Stomach (tissue), 4 donors: ENCODE data around the gene MRPL42.

Experiments used
- CTCF ChIP-seq, 7 experiments: fragments of 450-650 bp in 4 of 7; fragments of 200-600 bp in 3 of 7; sonication (generic) in 3 of 7; IDR thresholded peaks; one replicate each; pipeline ENCODE4 v1.5.1; 2016 to 2019; ENCODE audit warnings: antibody characterized with exemption in 7 of 7, control low read depth in 2 of 7, mild to moderate bottlenecking in 1 of 7
- POLR2AphosphoS5 ChIP-seq, 3 donors: sonication (generic); formaldehyde crosslinking; IDR thresholded peaks; one replicate each; pipeline ENCODE4 v1.6.1; 2016; ENCODE audit warnings: antibody characterized with exemption in 3 of 3

DNA sequence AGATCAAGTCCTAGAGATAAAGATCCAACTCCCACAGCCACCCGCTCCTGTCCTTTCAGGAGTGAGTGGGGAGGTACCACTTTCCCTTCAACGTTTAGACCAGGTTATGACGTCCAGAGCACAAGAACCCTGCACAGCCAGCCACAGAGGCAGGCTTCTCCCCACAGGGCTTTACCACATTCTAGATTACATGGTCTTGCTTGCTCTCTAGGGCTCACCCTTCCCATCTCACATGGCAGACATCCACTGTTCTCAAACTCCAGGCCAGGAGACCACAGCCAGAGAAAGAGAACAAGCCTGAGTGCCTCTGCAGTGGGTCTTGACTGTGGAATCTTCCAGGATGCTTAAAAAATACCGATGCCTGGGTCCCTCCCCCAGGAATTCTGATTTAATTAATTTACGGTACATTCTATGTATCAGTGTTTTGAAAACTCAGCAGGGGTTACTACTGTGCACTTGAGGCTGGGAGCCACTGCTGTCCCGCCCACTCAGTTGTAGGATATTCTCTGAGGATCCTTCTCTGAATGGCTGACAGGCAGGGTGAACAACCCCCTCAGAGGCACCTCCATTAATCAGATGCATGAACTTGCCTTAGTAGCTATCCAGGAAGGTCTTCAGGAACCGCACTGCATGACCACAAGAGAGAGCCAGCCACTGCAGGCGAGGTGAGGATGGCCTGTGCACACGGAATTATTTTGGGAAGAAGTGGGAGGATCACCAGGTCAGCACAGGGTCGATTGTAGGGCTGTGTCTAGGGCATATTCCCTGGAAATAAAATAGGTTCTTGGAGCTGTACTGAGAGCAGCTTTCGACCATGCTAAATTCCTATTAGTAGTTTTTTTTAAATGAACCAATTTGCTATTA lies 83.7 kb downstream of the MRPL42 start:
- TF ChIP-seq CTCF (IDR thresholded peaks at IDR 0.05) (no peak), POLR2AphosphoS5 (IDR thresholded peaks at IDR 0.05) (no peak)
